GM18951 (cell line): ENCODE data around the gene CARMIL3.

Experiments used
- POLR2A ChIP-seq: IDR thresholded peaks from 4 replicates; pipeline ENCODE4 v1.6.1; 2011; ENCODE audit warnings: mild to moderate bottlenecking; ENCODE audit not compliant: insufficient read length, insufficient read depth; ENCODE audit errors: extremely low read depth
- in situ Hi-C: fragments of 300-500 bp; cut with MboI; formaldehyde crosslinking; loops from one replicate; pipeline ENCODE4 v1.12.0; 2022; ENCODE audit warnings: low sequenced_read_pairs, mixed read lengths, inconsistent platforms; ENCODE audit not compliant: unreplicated experiment

CARMIL3 gene

GRCh38 chr14:24054324-24054641 is 2.5 kb downstream of the CARMIL3 start:
- no peak for TF ChIP-seq POLR2A
- in situ Hi-C loops = no loop called here

- in situ Hi-C loops = no loop called here
These were observed 2.8 kb downstream of the CARMIL3 start for GRCh38 chr14:24054646-24055045.

GRCh38 chr14:24055971-24056799 is 4.4 kb downstream of the CARMIL3 start:
- in situ Hi-C loops = no loop called here
- TF ChIP-seq POLR2A = no peak

More at GRCh38 chr14:24054646-24055045, 2.8 kb downstream of the CARMIL3 start:
- no peak for TF ChIP-seq POLR2A

GRCh38 chr14:24056800-24057184 is 5.0 kb downstream of the CARMIL3 start:
- in situ Hi-C loops = no loop called here
- TF ChIP-seq POLR2A = no peak

- no peak for TF ChIP-seq POLR2A
- in situ Hi-C loops = no loop called here
These were observed 5.5 kb downstream of the CARMIL3 start for GRCh38 chr14:24057271-24057670.

GRCh38 chr14:24057867-24058259 is 6.1 kb downstream of the CARMIL3 start:
- TF ChIP-seq POLR2A = no peak
- in situ Hi-C loops = no loop called here

- in situ Hi-C loops = no loop called here
- no peak for TF ChIP-seq POLR2A
These were observed 6.6 kb downstream of the CARMIL3 start for GRCh38 chr14:24058260-24058950.

GRCh38 chr14:24058951-24059475 is 7.2 kb downstream of the CARMIL3 start:
- TF ChIP-seq POLR2A = no peak
- in situ Hi-C loops = no loop called here

- no peak for TF ChIP-seq POLR2A
- in situ Hi-C loops = no loop called here
These were observed 8.1 kb downstream of the CARMIL3 start for GRCh38 chr14:24059841-24060388.

- in situ Hi-C loops = no loop called here
- TF ChIP-seq POLR2A = no peak
These were observed 8.6 kb downstream of the CARMIL3 start for GRCh38 chr14:24060443-24060842.

GRCh38 chr14:24060984-24061913 is 9.4 kb downstream of the CARMIL3 start:
- TF ChIP-seq POLR2A = no peak
- in situ Hi-C loops = no loop called here

GRCh38 chr14:24062216-24062980 is 10.6 kb downstream of the CARMIL3 start:
- no peak for TF ChIP-seq POLR2A
- in situ Hi-C loops = no loop called here
